Liver (tissue), 9 donors: ENCODE measurements around the gene FASN. TPM values are rescaled to one million over a fixed set of nuclear protein-coding genes. Genes with fewer than 3 reads are reported as not detected.

Source experiments
- DNase-seq: peaks from one replicate; pipeline ENCODE4 v3.0.0-alpha.2; 2017; ENCODE audit warnings: low spot score
- H3K27ac ChIP-seq, 2 donors: one replicate each; pipeline ENCODE4 v1.7.0; 2013; ENCODE audit warnings: inconsistent platforms in 2 of 2, low read length in 2 of 2, control low read depth in 1 of 2, low read depth in 1 of 2, mild to moderate bottlenecking in 1 of 2
- H3K27me3 ChIP-seq, 4 donors: one replicate each; pipeline versions ENCODE4 v1.6.1 to v1.7.0; 2013; ENCODE audit warnings: low read length in 3 of 4, inconsistent platforms in 1 of 4, mild to moderate bottlenecking in 1 of 4, moderate library complexity in 1 of 4; ENCODE audit not compliant: control insufficient read depth in 4 of 4, insufficient read depth in 4 of 4
- H3K36me3 ChIP-seq, 4 donors: one replicate each; pipeline versions ENCODE4 v1.6.1 to v1.7.0; 2013; ENCODE audit warnings: low read length in 3 of 4, mild to moderate bottlenecking in 3 of 4, low read depth in 1 of 4, moderate library complexity in 1 of 4; ENCODE audit not compliant: control insufficient read depth in 4 of 4, insufficient read depth in 3 of 4
- H3K4me1 ChIP-seq, 4 donors: one replicate each; pipeline versions ENCODE4 v1.6.1 to v1.7.0; 2013; ENCODE audit warnings: low read length in 3 of 4, mild to moderate bottlenecking in 3 of 4, moderate library complexity in 1 of 4; ENCODE audit not compliant: control insufficient read depth in 4 of 4, insufficient read depth in 4 of 4
- H3K4me3 ChIP-seq, 3 donors: one replicate each; pipeline versions ENCODE4 v1.6.1 to v1.7.0; 2013; ENCODE audit warnings: low read length in 3 of 3, control low read depth in 1 of 3, low read depth in 1 of 3, mild to moderate bottlenecking in 1 of 3
- H3K9ac ChIP-seq, 2 donors: one replicate each; pipeline ENCODE4 v1.7.0; 2013; ENCODE audit warnings: low read length in 2 of 2, mild to moderate bottlenecking in 2 of 2, moderate library complexity in 2 of 2, control low read depth in 1 of 2, low read depth in 1 of 2
- H3K9me3 ChIP-seq, 4 donors: one replicate each; pipeline versions ENCODE4 v1.6.1 to v1.7.0; 2013; ENCODE audit warnings: low read length in 3 of 4; ENCODE audit not compliant: control insufficient read depth in 4 of 4
- FOXA1 ChIP-seq: IDR thresholded peaks from 2 replicates; pipeline ENCODE4 v1.6.1; 2016; ENCODE audit warnings: antibody characterized with exemption
- FOXA2 ChIP-seq: IDR thresholded peaks from 2 replicates; pipeline ENCODE4 v1.6.1; 2016; ENCODE audit warnings: antibody characterized with exemption
- GABPA ChIP-seq, 2 donors: IDR thresholded peaks in 1 of 2; conservative IDR thresholded peaks in 1 of 2; 2 replicates each; pipeline ENCODE4 v1.6.1; 2016; ENCODE audit warnings: antibody characterized with exemption in 2 of 2, mild to moderate bottlenecking in 1 of 2, moderate library complexity in 1 of 2
- HNF4A ChIP-seq, 2 donors: conservative IDR thresholded peaks; 2 replicates each; pipeline ENCODE4 v1.6.1; 2016; ENCODE audit warnings: antibody characterized with exemption in 2 of 2, mild to moderate bottlenecking in 2 of 2
- HNF4G ChIP-seq: IDR thresholded peaks from 2 replicates; pipeline ENCODE4 v1.6.1; 2016; ENCODE audit warnings: antibody characterized with exemption
- JUND ChIP-seq, 2 donors: IDR thresholded peaks; 2 replicates each; pipeline ENCODE4 v1.6.1; 2016; ENCODE audit warnings: antibody characterized with exemption in 2 of 2
- MAX ChIP-seq: IDR thresholded peaks from 2 replicates; pipeline ENCODE4 v1.6.1; 2016; ENCODE audit warnings: antibody characterized with exemption
- NR2F2 ChIP-seq: IDR thresholded peaks from 2 replicates; pipeline ENCODE4 v1.6.1; 2016; ENCODE audit warnings: antibody characterized with exemption
- RAD21 ChIP-seq, 2 donors: IDR thresholded peaks; 2 replicates each; pipeline ENCODE4 v1.6.1; 2016; ENCODE audit warnings: antibody characterized with exemption in 2 of 2, mild to moderate bottlenecking in 2 of 2
- REST ChIP-seq: IDR thresholded peaks from 2 replicates; pipeline ENCODE4 v1.6.1; 2016; ENCODE audit warnings: antibody characterized with exemption, mild to moderate bottlenecking
- RXRA ChIP-seq, 2 donors: IDR thresholded peaks; 2 replicates each; pipeline ENCODE4 v1.6.1; 2017 to 2018; ENCODE audit warnings: antibody characterized with exemption in 2 of 2, mild to moderate bottlenecking in 1 of 2
- SP1 ChIP-seq: IDR thresholded peaks from 2 replicates; pipeline ENCODE4 v1.6.1; 2018; ENCODE audit warnings: antibody characterized with exemption, mild to moderate bottlenecking
- TAF1 ChIP-seq: conservative IDR thresholded peaks from 2 replicates; pipeline ENCODE4 v1.6.1; 2016; ENCODE audit warnings: antibody characterized with exemption, mild to moderate bottlenecking
- YY1 ChIP-seq: IDR thresholded peaks from 2 replicates; pipeline ENCODE4 v1.6.1; 2016; ENCODE audit warnings: antibody characterized with exemption, mild to moderate bottlenecking
- WGBS: extraction: QIAGEN DNeasy Blood & Tissue Kit; methylation state at CpG from one replicate; pipeline ENCODE4 v1.1.7; 2013; 5-methylcytosine and 5-hydroxymethylcytosine counted together
- polyA plus RNA-seq, 2 donors: library from polyadenylated mRNA; stranded (reverse) in 1 of 2; unstranded in 1 of 2; fragments of 200-250 nt in 1 of 2; fragments of >200 nt in 1 of 2; fragmentation: Nextera tagmentation in 1 of 2; extraction: Ambion mirVana in 1 of 2; gene quantifications; one replicate each; pipeline versions ENCODE4 v1.2.1 to v1.2.3, GENCODE V29; 2013 to 2015
- total RNA-seq, 2 donors: library from RNA; depleted of rRNA; stranded (reverse); fragments of >200 nt; gene quantifications; one replicate each; pipeline ENCODE4 v1.2.3, GENCODE V29; 2014
- TF ChIP-seq, protein P1 (sequence below): fragments of 150-350 bp; IDR thresholded peaks from 2 replicates; pipeline ENCODE4 v1.5.1; 2017; ENCODE audit warnings: improper control_type of control experiment, low read depth, low read length; ENCODE audit not compliant: missing input control
- TF ChIP-seq, protein P2 (sequence below): IDR thresholded peaks from 2 replicates; pipeline ENCODE4 v1.6.1; 2016; ENCODE audit warnings: antibody characterized with exemption
- donor health status: healthy.
- donor health status: healthy.
- donor health status: healthy.
- donor health status: healthy.
- donor health status: healthy.

Gene FASN
- total and polyA plus RNA-seq, 4 donors: 53.1 to 229 (median 130) TPM

DNA sequence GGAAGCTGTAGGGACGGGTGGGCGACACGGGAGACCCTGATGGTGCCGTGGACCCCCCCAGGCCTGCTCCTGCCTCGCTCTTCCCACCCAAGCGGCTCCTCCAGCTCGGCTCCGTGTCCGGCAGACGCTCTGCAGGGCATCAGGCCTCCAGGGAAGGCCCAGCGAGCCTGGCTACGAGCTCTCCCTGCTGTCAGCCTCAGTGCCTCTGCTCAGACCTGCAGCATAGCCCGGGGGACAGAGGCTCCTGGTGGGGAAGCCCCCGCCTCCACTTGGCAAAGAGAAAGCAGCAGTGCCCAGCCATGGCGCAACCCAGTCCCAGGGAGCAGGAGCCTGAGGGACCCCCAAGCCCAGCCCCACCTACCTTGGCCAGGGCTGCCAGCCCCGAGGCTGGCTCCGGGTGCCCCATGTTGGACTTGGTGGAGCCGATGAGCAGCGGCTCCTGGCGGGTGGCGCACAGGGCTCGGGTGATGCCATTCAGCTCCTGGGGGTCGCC lies 5.9 kb downstream of the FASN start (continued):
- TF ChIP-seq REST: no peak

- peaks cover 3 to 60% (median 33%) of the 10 kb centered on the region in 4 donors for H3K4me1 ChIP-seq
- TF ChIP-seq JUND (IDR thresholded peaks at IDR 0.05): no peak
- TF ChIP-seq REST: no peak
- no peak for TF ChIP-seq NR2F2
- TF ChIP-seq RXRA (IDR thresholded peaks at IDR 0.05): no peak
- no peak for TF ChIP-seq HNF4G
- TF ChIP-seq TAF1: no peak
- no peak for TF ChIP-seq RAD21 (IDR thresholded peaks at IDR 0.05)
- no peak for TF ChIP-seq GABPA (IDR thresholded peaks at IDR 0.05 in 1 of 2, conservative IDR thresholded peaks at IDR 0.05 in 1 of 2)
- TF ChIP-seq SP1: no peak
- TF ChIP-seq FOXA1: no peak
- no peak for TF ChIP-seq HNF4A (conservative IDR thresholded peaks at IDR 0.05)
- no peak for TF ChIP-seq FOXA2
- TF ChIP-seq, protein P1, sequence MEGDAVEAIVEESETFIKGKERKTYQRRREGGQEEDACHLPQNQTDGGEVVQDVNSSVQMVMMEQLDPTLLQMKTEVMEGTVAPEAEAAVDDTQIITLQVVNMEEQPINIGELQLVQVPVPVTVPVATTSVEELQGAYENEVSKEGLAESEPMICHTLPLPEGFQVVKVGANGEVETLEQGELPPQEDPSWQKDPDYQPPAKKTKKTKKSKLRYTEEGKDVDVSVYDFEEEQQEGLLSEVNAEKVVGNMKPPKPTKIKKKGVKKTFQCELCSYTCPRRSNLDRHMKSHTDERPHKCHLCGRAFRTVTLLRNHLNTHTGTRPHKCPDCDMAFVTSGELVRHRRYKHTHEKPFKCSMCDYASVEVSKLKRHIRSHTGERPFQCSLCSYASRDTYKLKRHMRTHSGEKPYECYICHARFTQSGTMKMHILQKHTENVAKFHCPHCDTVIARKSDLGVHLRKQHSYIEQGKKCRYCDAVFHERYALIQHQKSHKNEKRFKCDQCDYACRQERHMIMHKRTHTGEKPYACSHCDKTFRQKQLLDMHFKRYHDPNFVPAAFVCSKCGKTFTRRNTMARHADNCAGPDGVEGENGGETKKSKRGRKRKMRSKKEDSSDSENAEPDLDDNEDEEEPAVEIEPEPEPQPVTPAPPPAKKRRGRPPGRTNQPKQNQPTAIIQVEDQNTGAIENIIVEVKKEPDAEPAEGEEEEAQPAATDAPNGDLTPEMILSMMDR: no peak
- TF ChIP-seq, protein P2, sequence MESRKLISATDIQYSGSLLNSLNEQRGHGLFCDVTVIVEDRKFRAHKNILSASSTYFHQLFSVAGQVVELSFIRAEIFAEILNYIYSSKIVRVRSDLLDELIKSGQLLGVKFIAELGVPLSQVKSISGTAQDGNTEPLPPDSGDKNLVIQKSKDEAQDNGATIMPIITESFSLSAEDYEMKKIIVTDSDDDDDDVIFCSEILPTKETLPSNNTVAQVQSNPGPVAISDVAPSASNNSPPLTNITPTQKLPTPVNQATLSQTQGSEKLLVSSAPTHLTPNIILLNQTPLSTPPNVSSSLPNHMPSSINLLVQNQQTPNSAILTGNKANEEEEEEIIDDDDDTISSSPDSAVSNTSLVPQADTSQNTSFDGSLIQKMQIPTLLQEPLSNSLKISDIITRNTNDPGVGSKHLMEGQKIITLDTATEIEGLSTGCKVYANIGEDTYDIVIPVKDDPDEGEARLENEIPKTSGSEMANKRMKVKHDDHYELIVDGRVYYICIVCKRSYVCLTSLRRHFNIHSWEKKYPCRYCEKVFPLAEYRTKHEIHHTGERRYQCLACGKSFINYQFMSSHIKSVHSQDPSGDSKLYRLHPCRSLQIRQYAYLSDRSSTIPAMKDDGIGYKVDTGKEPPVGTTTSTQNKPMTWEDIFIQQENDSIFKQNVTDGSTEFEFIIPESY: no peak
- TF ChIP-seq YY1: no peak
- no peak for TF ChIP-seq MAX
- H3K4me3 ChIP-seq: no peak overlapping the region
- no peak overlapping the region for H3K9ac ChIP-seq
- H3K27me3 ChIP-seq: no peaks in the 10 kb centered on the region
- 94% methylated on average over 37 of the region's 37 CpGs for whole genome bisulfite sequencing
- no peak for DNase-seq
- H3K27ac ChIP-seq: no peak overlapping the region
- H3K36me3 ChIP-seq: peaks cover 32 to 60% (median 38%) of the 10 kb centered on the region in 4 donors
- H3K9me3 ChIP-seq: no peaks in the 10 kb centered on the region
Measured at GRCh38 chr17:82091264-82092066, 6.6 kb downstream of the FASN start.
